Neutrophil (primary cell): Measurements from ENCODE around the gene TEAD1.

Source experiments
- H3K27ac ChIP-seq: fragments of 200-600 bp; sonication (generic); 2 replicates; pipeline ENCODE4 v1.5.1; 2016; ENCODE audit warnings: mild to moderate bottlenecking, moderate library complexity
- H3K27me3 ChIP-seq: fragments of 200-600 bp; sonication (generic); 2 replicates; pipeline ENCODE4 v1.6.0; 2016; ENCODE audit warnings: mild to moderate bottlenecking
- H3K36me3 ChIP-seq: fragments of 200-600 bp; sonication (generic); 2 replicates; pipeline ENCODE4 v1.5.1; 2017
- H3K4me1 ChIP-seq, 2 experiments: fragments of 200-600 bp in 1 of 2; sonication (generic) in 1 of 2; 1 replicate in 1 of 2; 2 replicates in 1 of 2; pipeline versions ENCODE4 v1.5.1 to v1.6.1; 2013 to 2016; ENCODE audit warnings: low read depth in 1 of 2, low read length in 1 of 2, mild to moderate bottlenecking in 1 of 2, moderate library complexity in 1 of 2; ENCODE audit not compliant: control insufficient read depth in 1 of 2, insufficient read depth in 1 of 2
- H3K4me3 ChIP-seq, 2 experiments: fragments of 200-600 bp in 1 of 2; sonication (generic) in 1 of 2; 1 replicate in 1 of 2; 2 replicates in 1 of 2; pipeline ENCODE4 v1.5.1; 2013 to 2016; ENCODE audit warnings: low read depth in 1 of 2, low read length in 1 of 2, mild to moderate bottlenecking in 1 of 2, moderate library complexity in 1 of 2
- H3K9me3 ChIP-seq: fragments of 200-600 bp; sonication (generic); 2 replicates; pipeline ENCODE4 v1.5.1; 2016
- CTCF ChIP-seq: fragments of 200-600 bp; sonication (generic); IDR thresholded peaks from 2 replicates; pipeline ENCODE4 v1.5.1; 2016; ENCODE audit warnings: antibody characterized with exemption

The TEAD1 gene

GRCh38 chr11:12666915-12667314 lies 7.3 kb upstream of the TEAD1 start:
- no peaks in the 10 kb centered on the region for H3K36me3 ChIP-seq
- TF ChIP-seq CTCF: no peak

GRCh38 chr11:12667646-12668045 lies 6.6 kb upstream of the TEAD1 start:
- no peak overlapping the region for H3K27ac ChIP-seq
- peaks cover 30% of the 10 kb centered on the region for H3K27me3 ChIP-seq
- H3K9me3 ChIP-seq: no peaks in the 10 kb centered on the region
- no peak for TF ChIP-seq CTCF
- H3K36me3 ChIP-seq: no peaks in the 10 kb centered on the region
- H3K4me1 ChIP-seq: no peaks in the 10 kb centered on the region
- H3K4me3 ChIP-seq: no peak overlapping the region

More at GRCh38 chr11:12666915-12667314, 7.3 kb upstream of the TEAD1 start:
- no peaks in the 10 kb centered on the region for H3K9me3 ChIP-seq
- no peaks in the 10 kb centered on the region for H3K4me1 ChIP-seq
- H3K27me3 ChIP-seq: peaks cover 27% of the 10 kb centered on the region
- no peak overlapping the region for H3K27ac ChIP-seq
- H3K4me3 ChIP-seq: no peak overlapping the region

GRCh38 chr11:12668166-12668565 lies 6.1 kb upstream of the TEAD1 start:
- no peak overlapping the region for H3K4me3 ChIP-seq
- no peak overlapping the region for H3K27ac ChIP-seq
- H3K4me1 ChIP-seq: no peaks in the 10 kb centered on the region
- no peaks in the 10 kb centered on the region for H3K36me3 ChIP-seq
- no peak for TF ChIP-seq CTCF
- H3K27me3 ChIP-seq: peaks cover 35% of the 10 kb centered on the region
- no peaks in the 10 kb centered on the region for H3K9me3 ChIP-seq

- no peaks in the 10 kb centered on the region for H3K36me3 ChIP-seq
- H3K9me3 ChIP-seq: no peaks in the 10 kb centered on the region
- no peak overlapping the region for H3K27ac ChIP-seq
- TF ChIP-seq CTCF: no peak
- H3K4me1 ChIP-seq: peaks cover 5 to 9% of the 10 kb centered on the region in 2 experiments
- peaks cover 53% of the 10 kb centered on the region for H3K27me3 ChIP-seq
- H3K4me3 ChIP-seq: no peak overlapping the region
These were observed 4.3 kb upstream of the TEAD1 start for GRCh38 chr11:12669930-12670329.

GRCh38 chr11:12671370-12671769 lies 2.9 kb upstream of the TEAD1 start:
- TF ChIP-seq CTCF: no peak
- H3K4me3 ChIP-seq: no peak overlapping the region
- no peak overlapping the region for H3K27ac ChIP-seq
- H3K36me3 ChIP-seq: no peaks in the 10 kb centered on the region
- H3K9me3 ChIP-seq: no peaks in the 10 kb centered on the region
- H3K27me3 ChIP-seq: peaks cover 67% of the 10 kb centered on the region
- peaks cover 5 to 9% of the 10 kb centered on the region in 2 experiments for H3K4me1 ChIP-seq

- Histone ChIP-seq H3K27ac (no peak overlapping the region), H3K36me3 (no peaks in the 10 kb centered on the region), H3K27me3 (peaks cover 89% of the 10 kb centered on the region), H3K4me3 (peak overlapping the region; percentile 48 to 54), H3K4me1 (peaks cover 5 to 9% of the 10 kb centered on the region in 2 experiments), H3K9me3 (no peaks in the 10 kb centered on the region)
- TF ChIP-seq CTCF: no peak
These were observed 659 bp upstream of the TEAD1 start for GRCh38 chr11:12673601-12673923.
